Measurements from ENCODE around the gene MACF1. TPM values are rescaled to one million over a fixed set of nuclear protein-coding genes. Genes with fewer than 3 reads are reported as not detected.

Gene MACF1
- total and polyA plus RNA-seq, 2 donors (not counting 1 experiment from before 2014, with no cell fraction given): 64.1 to 159 TPM

GRCh38 chr1:39269791-39270342 lies 65.4 kb downstream of the MACF1 start:
- H3K4me1 Mint-ChIP-seq: peaks cover 69% of the 10 kb centered on the region
- POLR2A ChIA-PET: interaction anchor here (0.6 to 0.7 kb wide), 3 partner anchors 11 to 77 kb away, joined by 3 to 5 read pairs (median 3); no protein-coding TSS in a partner anchor
- H3K27me3 Mint-ChIP-seq: no peaks in the 10 kb centered on the region
- peaks cover 66 to 67% of the 10 kb centered on the region in 2 donors for H3K4me1 ChIP-seq (ENCODE audit: control insufficient read depth in 2 of 2, insufficient read depth in 2 of 2, low read length in 2 of 2)
- DNase-seq (peak; percentile 88), ATAC-seq (ENCODE audit: low read depth) (peak; percentile 96)
- peaks cover 0 to 6% of the 10 kb centered on the region in 2 experiments for H3K36me3 ChIP-seq (replicated peaks in 1 of 2; ENCODE audit: control extremely low read depth in 1 of 2, control insufficient read depth in 1 of 2, extremely low read depth in 1 of 2, insufficient read depth in 2 of 2, low read length in 1 of 2)
- peak overlapping the region; percentile 47 for H3K9ac ChIP-seq (ENCODE audit: low read length)
- H3K4me3 ChIP-seq (ENCODE audit: control extremely low read depth in 1 of 5, extremely low read depth in 1 of 5, insufficient read depth in 1 of 5, low read depth in 2 of 5, low read length in 4 of 5): peak overlapping the region; percentile 5 to 47 (median 23)
- no peaks in the 10 kb centered on the region for H3K27me3 ChIP-seq (replicated peaks in 1 of 4; ENCODE audit: control extremely low read depth in 1 of 4, control insufficient read depth in 3 of 4, insufficient read depth in 4 of 4, low read length in 3 of 4)
- peak overlapping the region; percentile 72 for H3K4me2 ChIP-seq (replicated peaks; ENCODE audit: low read depth, low read length, poor library complexity, severe bottlenecking)
- no peaks in the 10 kb centered on the region for H3K9me3 ChIP-seq (ENCODE audit: control extremely low read depth in 1 of 3, control insufficient read depth in 2 of 3, insufficient read depth in 1 of 3, low read length in 2 of 3)
- WGBS (ENCODE audit: insufficient coverage): 16% methylated on average over 4 of the region's 4 CpGs
- no peak for TF ChIP-seq CTCF (IDR thresholded peaks at IDR 0.05)
- no peak for TF ChIP-seq EZH2 (IDR thresholded peaks at IDR 0.05; ENCODE audit: borderline replicate concordance, insufficient read depth, low read depth, low read length, poor library complexity, severe bottlenecking)
- H3K79me2 ChIP-seq (ENCODE audit: control insufficient read depth, insufficient read depth, low read length): peaks cover 88% of the 10 kb centered on the region
- CTCF ChIA-PET: interaction anchor here (1.0 to 7.9 kb wide), 15 partner anchors 9 to 450 kb away, joined by 3 to 89 read pairs (median 5); no protein-coding TSS in a partner anchor
- H3K9me3 Mint-ChIP-seq (ENCODE audit: insufficient read depth): no peaks in the 10 kb centered on the region
- H2AFZ ChIP-seq (ENCODE audit: insufficient read depth, low read depth, low read length, poor library complexity, severe bottlenecking): peak overlapping the region; percentile 1
- peak overlapping the region; percentile 89 for H3K27ac Mint-ChIP-seq
- peaks cover 53% of the 10 kb centered on the region for H4K20me1 ChIP-seq (ENCODE audit: control insufficient read depth, insufficient read depth, low read length, poor library complexity, severe bottlenecking)
- intact Hi-C loops (cut with micrococcal nuclease): loop anchor here (10.0 kb wide), 1 partner anchor 265 kb away; no protein-coding TSS in a partner anchor
- H3K4me3 Mint-ChIP-seq: peak overlapping the region; percentile 85
- H3K27ac ChIP-seq (ENCODE audit: low read length in 2 of 2): peak overlapping the region; percentile 73 to 74

GRCh38 chr1:39270368-39270767 lies 65.9 kb downstream of the MACF1 start:
- H3K4me2 ChIP-seq (replicated peaks; ENCODE audit: low read depth, low read length, poor library complexity, severe bottlenecking): peak overlapping the region; percentile 72
- Mint-ChIP-seq H3K27me3 (no peaks in the 10 kb centered on the region), H3K4me1 (peaks cover 71% of the 10 kb centered on the region), H3K9me3 (ENCODE audit: insufficient read depth) (no peaks in the 10 kb centered on the region), H3K4me3 (peak overlapping the region; percentile 85), H3K27ac (peak overlapping the region; percentile 89)
- H3K79me2 ChIP-seq (ENCODE audit: control insufficient read depth, insufficient read depth, low read length): peaks cover 86% of the 10 kb centered on the region
- intact Hi-C loops (cut with micrococcal nuclease): no loop called here
- peaks cover 0 to 6% of the 10 kb centered on the region in 2 experiments for H3K36me3 ChIP-seq (replicated peaks in 1 of 2; ENCODE audit: control extremely low read depth in 1 of 2, control insufficient read depth in 1 of 2, extremely low read depth in 1 of 2, insufficient read depth in 2 of 2, low read length in 1 of 2)
- peak overlapping the region in 1 of 5 experiments; percentile 47 for H3K4me3 ChIP-seq (ENCODE audit: control extremely low read depth in 1 of 5, extremely low read depth in 1 of 5, insufficient read depth in 1 of 5, low read depth in 2 of 5, low read length in 4 of 5)
- H3K9me3 ChIP-seq (ENCODE audit: control extremely low read depth in 1 of 3, control insufficient read depth in 2 of 3, insufficient read depth in 1 of 3, low read length in 2 of 3): no peaks in the 10 kb centered on the region
- H3K9ac ChIP-seq (ENCODE audit: low read length): peak overlapping the region; percentile 47
- no peak for TF ChIP-seq EZH2 (IDR thresholded peaks at IDR 0.05; ENCODE audit: borderline replicate concordance, insufficient read depth, low read depth, low read length, poor library complexity, severe bottlenecking)
- POLR2A ChIA-PET: interaction anchor here (0.6 kb wide), 1 partner anchor 78 kb away, joined by 3 read pairs; no protein-coding TSS in a partner anchor
- no peaks in the 10 kb centered on the region for H3K27me3 ChIP-seq (replicated peaks in 1 of 4; ENCODE audit: control extremely low read depth in 1 of 4, control insufficient read depth in 3 of 4, insufficient read depth in 4 of 4, low read length in 3 of 4)
- no peak for ATAC-seq (ENCODE audit: low read depth)
- peak overlapping the region; percentile 73 to 74 for H3K27ac ChIP-seq (ENCODE audit: low read length in 2 of 2)
- H2AFZ ChIP-seq (ENCODE audit: insufficient read depth, low read depth, low read length, poor library complexity, severe bottlenecking): no peak overlapping the region
- peaks cover 66 to 67% of the 10 kb centered on the region in 2 donors for H3K4me1 ChIP-seq (ENCODE audit: control insufficient read depth in 2 of 2, insufficient read depth in 2 of 2, low read length in 2 of 2)
- peaks cover 53% of the 10 kb centered on the region for H4K20me1 ChIP-seq (ENCODE audit: control insufficient read depth, insufficient read depth, low read length, poor library complexity, severe bottlenecking)
- CTCF ChIA-PET: interaction anchor here (1.0 to 7.9 kb wide), 7 partner anchors 8 to 172 kb away, joined by 3 to 89 read pairs (median 12); no protein-coding TSS in a partner anchor
- DNase-seq: no peak
